Glomerular endothelial cell (primary cell): ENCODE results near the gene ZMYND8. TPM values are rescaled to one million over a fixed set of nuclear protein-coding genes. Genes with fewer than 3 reads are reported as not detected.
"Not testable (repeated sequence)": the region's sequence is repeated elsewhere in the genome, so short reads cannot be mapped to it uniquely, and the experiment has no call there.

Source experiments
- DNase-seq: peaks from one replicate; pipeline ENCODE4 v3.0.0-alpha.2; 2011; ENCODE audit warnings: low read depth, low spot score; ENCODE audit errors: extremely low read depth
- total RNA-seq: library from RNA; depleted of rRNA; stranded (reverse); fragments of >200 nt; gene quantifications from 2 replicates; pipeline ENCODE4 v1.2.3, GENCODE V29; 2015

ZMYND8 gene
- total RNA-seq, 1 donor from 2014 or later = 44.0 TPM

DNA sequence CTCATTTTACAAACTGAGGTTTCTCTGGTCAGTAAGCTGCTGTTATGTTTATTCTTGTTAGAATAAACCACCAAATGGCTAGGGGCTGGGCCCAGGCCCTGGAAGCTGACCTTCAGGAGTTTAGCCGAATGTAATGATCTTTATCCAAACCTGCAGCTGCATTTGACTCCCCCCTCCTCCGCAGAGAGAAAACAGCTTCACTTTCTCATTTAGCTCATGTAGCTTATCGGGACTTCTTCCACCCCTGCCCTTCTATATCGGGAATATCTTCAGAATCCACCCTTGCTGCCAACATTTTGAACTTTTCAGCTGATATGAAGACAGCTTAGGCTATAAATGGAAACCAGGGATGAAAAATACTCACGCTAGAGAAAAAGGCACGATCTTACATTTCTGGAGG lies 102.6 kb downstream of the ZMYND8 start:
- no peak for DNase-seq

DNA sequence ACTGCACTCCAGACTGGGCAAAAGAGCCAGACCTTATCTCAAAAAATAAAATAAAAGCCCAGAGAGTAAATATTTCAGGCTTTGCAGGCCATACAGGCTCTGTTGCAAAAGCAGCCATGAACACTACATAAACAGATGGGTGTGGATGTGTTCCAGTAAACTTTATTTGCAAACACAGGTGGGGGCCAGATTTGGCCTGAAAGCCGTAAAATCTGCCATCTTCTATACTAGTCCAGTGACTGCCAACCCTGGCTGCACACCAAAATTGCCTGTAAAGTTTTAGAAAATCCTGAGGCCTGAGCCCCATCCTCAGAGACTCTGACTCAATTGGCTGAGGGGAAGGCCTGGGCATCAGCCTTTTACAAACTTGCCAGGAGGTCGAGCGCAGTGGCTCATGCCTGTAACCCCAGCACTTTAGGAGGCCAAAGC lies 103.6 kb downstream of the ZMYND8 start:
- DNase-seq = no peak

- DNase-seq = no peak
Measured at GRCh38 chr20:47251154-47252020, 105.1 kb downstream of the ZMYND8 start.

- DNase-seq = no peak
Measured at GRCh38 chr20:47250360-47250759, 106.1 kb downstream of the ZMYND8 start.

DNA sequence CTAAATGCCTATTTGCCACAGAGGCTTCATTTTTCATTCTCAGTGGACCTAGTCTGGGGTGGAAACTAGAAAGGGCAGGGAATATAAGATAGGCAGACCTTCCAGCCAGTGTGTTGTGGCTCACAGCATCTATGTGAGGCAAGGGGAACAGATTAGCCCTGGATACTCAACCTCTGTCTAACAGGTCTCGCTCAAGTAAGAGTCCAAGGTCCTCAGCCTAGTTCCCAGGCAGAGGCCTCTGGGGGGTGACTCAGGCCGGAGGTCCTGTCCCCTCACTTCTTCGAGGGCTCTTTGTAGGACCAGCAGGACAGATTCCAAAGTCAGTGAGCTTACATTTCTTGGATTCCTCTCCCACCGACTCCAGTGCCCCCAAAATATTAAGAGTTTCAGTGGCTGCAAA lies 106.6 kb downstream of the ZMYND8 start:
- DNase-seq = no peak

- DNase-seq = no peak
Measured at GRCh38 chr20:47248448-47248966, 108.0 kb downstream of the ZMYND8 start.

- no peak for DNase-seq
Measured at GRCh38 chr20:47247972-47248371, 108.5 kb downstream of the ZMYND8 start.

DNA sequence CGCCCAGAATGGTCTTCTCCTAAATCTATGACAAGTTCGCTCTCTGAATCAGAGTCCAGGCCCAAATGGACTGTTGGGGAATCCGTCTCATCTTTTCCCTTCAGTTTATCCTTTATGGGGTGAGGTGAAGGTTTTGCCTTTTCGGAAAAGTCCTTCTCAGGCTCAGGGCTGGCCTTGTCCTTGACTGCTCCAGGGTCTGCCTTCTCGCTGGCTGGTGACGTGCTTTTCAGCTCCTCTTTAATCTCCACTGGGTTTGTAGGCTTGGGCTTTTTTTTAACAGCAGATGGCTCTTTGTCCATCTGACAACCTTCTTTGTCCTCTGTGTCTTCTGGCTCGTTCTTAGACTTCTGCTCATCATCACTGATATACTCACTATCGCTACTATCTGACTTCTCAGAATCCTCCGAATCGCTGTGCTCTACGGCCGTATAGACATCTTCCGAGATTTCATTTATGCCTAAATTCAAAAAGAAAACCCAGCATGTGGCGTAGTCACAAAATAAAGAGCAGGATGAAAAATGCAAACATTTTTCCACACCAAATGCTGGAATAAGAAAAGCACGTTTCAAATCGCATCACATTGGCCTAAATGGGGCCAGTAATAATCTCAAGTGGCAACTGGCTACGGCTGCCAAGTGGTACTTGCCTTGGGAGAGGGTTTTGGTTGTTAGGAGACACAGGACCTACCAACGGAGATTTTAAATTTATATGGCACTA lies 110.3 kb downstream of the ZMYND8 start:
- DNase-seq = no peak

DNA sequence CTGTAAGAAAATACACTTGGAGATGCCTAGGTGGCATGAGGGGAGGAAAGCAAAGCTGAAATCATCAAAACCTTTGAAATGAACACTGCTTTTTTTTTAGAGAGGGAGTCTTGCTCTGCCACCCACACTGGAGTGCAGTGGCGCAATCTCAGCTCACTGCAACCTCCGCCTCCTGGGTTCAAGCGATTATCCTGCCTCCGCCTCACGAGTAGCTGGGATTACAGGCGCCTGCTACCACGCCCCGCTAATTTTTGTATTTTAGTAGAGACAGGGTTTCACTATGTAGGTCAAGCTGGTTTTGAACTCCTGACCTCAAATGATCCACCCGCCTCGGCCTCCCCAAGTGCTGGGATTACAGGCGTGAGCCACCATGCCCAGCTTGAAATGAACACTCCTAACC lies 111.3 kb downstream of the ZMYND8 start:
- DNase-seq = not testable (repeated sequence)

GRCh38 chr20:47244451-47244850 lies 112.0 kb downstream of the ZMYND8 start:
- no peak for DNase-seq

DNA sequence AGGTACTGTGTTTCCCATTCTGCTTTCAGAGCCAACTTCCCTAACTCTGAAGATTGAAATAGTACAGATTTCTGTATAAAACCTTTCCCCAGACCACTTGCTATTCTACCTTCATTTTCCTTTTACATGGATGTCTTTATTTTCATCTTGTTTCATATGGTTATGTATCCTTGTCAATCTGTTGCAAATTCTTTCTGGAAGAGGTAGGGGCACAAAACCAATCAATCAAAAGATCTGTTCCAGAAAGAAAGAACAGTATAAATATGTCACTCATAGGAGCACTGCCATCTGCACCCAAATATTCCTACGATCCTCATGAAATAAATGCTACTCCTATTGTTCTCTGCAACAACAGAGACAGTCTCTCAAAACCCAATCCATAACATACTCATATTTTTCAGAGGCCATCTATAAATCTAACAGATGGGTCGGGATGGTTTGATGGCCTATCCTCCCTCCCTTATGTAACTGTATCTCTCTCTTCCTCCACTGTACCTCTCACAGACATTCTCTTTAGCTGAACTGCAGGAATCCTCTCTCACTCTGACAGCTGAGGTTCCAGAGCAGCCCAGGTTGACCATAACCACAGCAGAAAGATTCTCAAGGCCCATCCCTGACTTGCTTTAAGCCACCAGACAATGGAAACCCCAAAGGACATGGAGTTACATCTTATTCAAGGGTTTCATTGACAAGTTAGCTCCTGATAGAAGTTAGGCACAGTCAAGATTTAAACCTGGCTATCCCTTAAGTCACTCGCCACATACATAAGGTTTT lies 112.8 kb downstream of the ZMYND8 start:
- no peak for DNase-seq

GRCh38 chr20:47243003-47243402 lies 113.5 kb downstream of the ZMYND8 start:
- no peak for DNase-seq

- no peak for DNase-seq
Measured at GRCh38 chr20:47241345-47241781, 115.1 kb downstream of the ZMYND8 start.

- DNase-seq = not testable (repeated sequence)
Measured at GRCh38 chr20:47240096-47240495, 116.4 kb downstream of the ZMYND8 start.

- no peak for DNase-seq
Measured at GRCh38 chr20:47239719-47240067, 116.8 kb downstream of the ZMYND8 start.

DNA sequence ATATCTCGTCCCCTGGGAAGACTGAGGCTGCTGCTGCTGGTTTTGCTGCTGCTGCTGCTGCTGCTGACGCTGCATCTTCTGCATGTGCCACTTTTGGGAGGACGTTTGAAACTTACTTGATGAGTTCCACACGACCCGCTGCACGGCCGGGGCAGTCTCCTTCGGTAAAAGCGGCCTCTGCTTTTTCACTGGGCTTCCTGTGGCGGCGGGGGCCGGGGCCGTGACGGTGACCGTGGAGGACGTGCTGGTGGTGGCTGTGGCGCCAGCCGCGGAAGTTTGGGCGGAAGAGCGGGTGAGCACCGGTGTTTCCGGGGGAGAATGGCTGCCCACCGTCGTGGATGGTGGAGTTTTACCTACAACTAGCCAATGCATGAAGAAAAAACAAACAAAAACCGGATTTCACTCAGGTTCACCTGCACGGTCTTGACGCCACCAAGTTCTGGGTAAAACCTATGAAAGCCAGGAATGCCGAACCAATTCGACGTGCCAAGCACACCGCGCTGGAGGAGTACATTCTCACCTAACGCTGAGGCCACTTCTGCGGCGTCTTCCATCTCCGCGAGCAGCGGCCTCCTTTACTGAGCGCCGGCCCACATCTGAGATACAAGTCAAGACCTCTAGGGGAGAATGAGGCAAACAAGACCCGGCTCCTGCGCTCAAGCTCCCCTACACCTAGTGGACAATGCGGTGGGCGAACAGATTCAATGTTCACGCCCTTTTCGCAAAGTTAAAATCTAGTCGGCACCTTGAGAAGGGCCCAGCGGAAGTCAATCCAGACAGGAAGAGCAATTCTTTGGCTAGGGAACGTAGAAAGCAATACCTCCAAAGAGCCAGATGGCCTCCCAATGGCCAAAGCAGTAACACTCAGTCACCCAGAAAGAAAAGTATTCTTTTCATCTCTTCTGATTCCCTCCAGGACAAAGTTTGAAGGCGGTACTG lies 117.5 kb downstream of the ZMYND8 start:
- no peak for DNase-seq

DNA sequence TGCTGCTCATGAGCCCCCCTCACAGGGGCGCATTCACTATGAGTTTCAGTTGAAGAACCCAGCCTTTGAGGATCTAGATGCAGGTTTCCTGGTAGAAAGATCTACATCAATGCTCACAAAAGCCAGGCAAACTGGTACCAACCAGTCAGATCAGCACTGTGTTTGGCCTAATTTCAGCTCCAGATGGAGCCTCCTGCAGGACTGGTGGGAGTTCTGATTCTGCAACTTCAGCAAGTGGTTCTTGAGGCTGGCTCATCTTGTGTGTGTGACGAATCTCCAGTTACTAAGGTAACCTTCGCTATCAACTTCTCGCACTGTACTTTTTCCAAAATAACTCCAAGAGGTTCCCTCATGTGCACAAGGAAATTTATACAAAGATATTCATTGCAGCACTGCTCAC lies 118.8 kb downstream of the ZMYND8 start:
- no peak for DNase-seq

- DNase-seq = no peak
Measured at GRCh38 chr20:47236639-47236900, 119.9 kb downstream of the ZMYND8 start.

- no peak for DNase-seq
Measured at GRCh38 chr20:47235853-47236638, 120.5 kb downstream of the ZMYND8 start.
